Loucy (cell line): ENCODE data around the gene FAM120AOS.
A peak's percentile ranks its signal among the peaks of the same experiment; 100 is the strongest.

Experiments used
- H2AFZ ChIP-seq: fragments of 200-600 bp; sonication (generic); 2 replicates; pipeline ENCODE4 v1.6.0; 2016; ENCODE audit warnings: antibody characterized with exemption, mild to moderate bottlenecking, low read length, moderate library complexity
- H3F3A ChIP-seq: fragments of 200-600 bp; 2 replicates; pipeline ENCODE4 v1.6.0; 2016; ENCODE audit warnings: antibody characterized with exemption, low read depth, mild to moderate bottlenecking
- H3K27me3 ChIP-seq: fragments of 200-600 bp; sonication (generic); 2 replicates; pipeline ENCODE4 v1.6.1; 2014; ENCODE audit warnings: low read length, mild to moderate bottlenecking; ENCODE audit not compliant: insufficient read depth, poor library complexity, severe bottlenecking
- H3K36me3 ChIP-seq: fragments of 200-600 bp; sonication (generic); 2 replicates; pipeline ENCODE4 v1.6.1; 2016; ENCODE audit warnings: low read length; ENCODE audit not compliant: insufficient read depth
- H3K4me1 ChIP-seq: fragments of 200-600 bp; sonication (generic); 2 replicates; pipeline ENCODE4 v1.5.1; 2014; ENCODE audit warnings: low read length, mild to moderate bottlenecking; ENCODE audit not compliant: insufficient read depth, poor library complexity, severe bottlenecking
- H3K4me2 ChIP-seq: fragments of 200-600 bp; sonication (generic); 2 replicates; pipeline ENCODE4 v1.6.0; 2014; ENCODE audit warnings: antibody characterized with exemption, low read length, low read depth, mild to moderate bottlenecking; ENCODE audit not compliant: poor library complexity, severe bottlenecking
- H3K4me3 ChIP-seq: fragments of 200-600 bp; sonication (generic); 2 replicates; pipeline ENCODE4 v1.5.1; 2014; ENCODE audit warnings: low read length, mild to moderate bottlenecking, mixed read lengths; ENCODE audit not compliant: poor library complexity, severe bottlenecking
- H3K79me2 ChIP-seq: fragments of 200-600 bp; sonication (generic); 2 replicates; pipeline ENCODE4 v1.6.1; 2014; ENCODE audit warnings: low read length; ENCODE audit not compliant: insufficient read depth
- H3K9ac ChIP-seq: fragments of 200-600 bp; sonication (generic); 2 replicates; pipeline ENCODE4 v1.6.0; 2014; ENCODE audit warnings: mild to moderate bottlenecking, low read depth, low read length, moderate library complexity; ENCODE audit not compliant: poor library complexity, severe bottlenecking
- H3K9me2 ChIP-seq: fragments of 200-600 bp; sonication (generic); replicated peaks from 2 replicates; pipeline ENCODE4 v1.6.1; 2016; ENCODE audit warnings: low read depth, low read length, mixed read lengths
- H3K9me3 ChIP-seq: fragments of 200-600 bp; sonication (generic); 2 replicates; pipeline ENCODE4 v1.6.1; 2014; ENCODE audit warnings: mild to moderate bottlenecking, antibody characterized with exemption, low read length, low read depth; ENCODE audit not compliant: insufficient read depth
- H4K20me1 ChIP-seq: fragments of 200-600 bp; sonication (generic); 2 replicates; pipeline ENCODE4 v1.6.0; 2014; ENCODE audit warnings: antibody characterized with exemption, low read length, mild to moderate bottlenecking; ENCODE audit not compliant: insufficient read depth, poor library complexity, severe bottlenecking
- CTCF ChIP-seq: fragments of 200-600 bp; sonication (generic); conservative IDR thresholded peaks from 2 replicates; pipeline ENCODE4 v1.5.1; 2014; ENCODE audit warnings: mild to moderate bottlenecking, antibody characterized with exemption, low read length
- EZH2phosphoT487 ChIP-seq: fragments of 200-600 bp; IDR thresholded peaks from 2 replicates; pipeline ENCODE4 v1.6.1; 2018; ENCODE audit warnings: antibody characterized with exemption, mild to moderate bottlenecking, moderate library complexity, borderline replicate concordance

Gene FAM120AOS

DNA sequence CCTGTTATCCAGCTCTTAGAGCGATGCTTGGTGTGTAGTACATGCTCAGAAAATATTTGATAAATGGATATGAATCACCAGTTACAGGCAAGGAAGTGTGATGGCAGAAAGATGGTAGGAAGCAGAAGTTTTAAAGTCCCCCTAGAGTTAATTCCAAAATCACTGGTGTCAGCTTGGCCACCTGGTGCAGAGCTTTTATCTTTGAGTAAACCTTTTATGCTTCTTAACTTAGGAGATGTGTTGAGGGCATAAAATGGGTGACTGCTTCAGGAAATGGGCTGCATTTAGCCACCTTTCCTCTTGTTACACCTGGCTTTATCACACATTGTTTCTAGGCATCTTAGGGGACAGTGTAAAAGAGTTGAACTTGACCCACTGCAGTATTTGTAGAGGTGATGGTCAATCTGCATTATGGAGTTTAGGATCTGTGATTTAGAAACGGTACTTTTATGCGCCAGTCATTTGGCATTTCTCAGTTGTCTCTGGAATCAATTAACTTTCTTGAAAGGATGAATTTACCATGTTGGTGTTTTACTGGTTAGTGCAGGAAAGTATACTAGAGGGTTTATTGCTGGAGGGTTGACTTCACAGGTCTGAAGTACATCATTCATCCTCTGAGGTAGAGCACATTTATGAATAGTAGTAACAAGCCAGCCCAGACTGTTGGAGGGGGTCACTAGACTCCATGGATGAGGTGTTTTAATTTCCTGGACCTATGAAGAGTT lies 7.5 kb upstream of the FAM120AOS start:
- no peak overlapping the region for H3K9ac ChIP-seq

DNA sequence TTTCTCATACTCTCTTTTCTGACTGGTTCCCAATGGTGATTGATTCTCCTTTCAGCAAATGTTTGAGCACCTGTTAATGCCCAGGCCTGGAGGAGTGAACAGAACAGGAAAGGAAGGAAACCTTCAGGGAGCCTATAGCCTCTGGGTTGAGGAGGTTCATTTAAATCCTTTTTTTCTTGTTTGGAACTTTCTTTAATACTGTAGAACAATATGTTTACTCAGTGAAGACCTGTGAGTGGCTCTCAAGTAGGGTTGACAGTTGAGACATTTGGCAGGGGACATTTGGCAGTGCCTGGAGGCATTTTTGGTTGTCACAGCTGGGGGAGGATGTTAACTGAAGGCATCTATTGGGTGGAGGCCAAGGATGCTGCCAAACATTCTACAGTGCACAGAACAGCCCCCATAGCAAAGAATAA lies 6.1 kb upstream of the FAM120AOS start:
- peaks cover 78% of the 10 kb centered on the region for H3K4me1 ChIP-seq
- no peak overlapping the region for H3K4me3 ChIP-seq
- TF ChIP-seq CTCF (no peak), EZH2phosphoT487 (no peak)
- no peak overlapping the region for H2AFZ ChIP-seq
- H3K27me3 ChIP-seq: no peaks in the 10 kb centered on the region
- no peak overlapping the region for H3K9ac ChIP-seq
- H4K20me1 ChIP-seq: peaks cover 87% of the 10 kb centered on the region
- no peaks in the 10 kb centered on the region for H3K9me3 ChIP-seq
- no peaks in the 10 kb centered on the region for H3F3A ChIP-seq
- H3K4me2 ChIP-seq: peak overlapping the region; percentile 97
- peaks cover 99% of the 10 kb centered on the region for H3K79me2 ChIP-seq
- H3K36me3 ChIP-seq: no peaks in the 10 kb centered on the region
- H3K9me2 ChIP-seq: no peaks in the 10 kb centered on the region

More for the DNA sequence above, 7.5 kb upstream of the FAM120AOS start:
- Histone ChIP-seq H3K9me3 (no peaks in the 10 kb centered on the region), H3K4me3 (peak overlapping the region; percentile 12), H4K20me1 (peaks cover 91% of the 10 kb centered on the region), H3K36me3 (no peaks in the 10 kb centered on the region), H3K4me2 (peak overlapping the region; percentile 48), H2AFZ (no peak overlapping the region), H3K27me3 (no peaks in the 10 kb centered on the region), H3K79me2 (peaks cover 99% of the 10 kb centered on the region), H3K9me2 (no peaks in the 10 kb centered on the region), H3K4me1 (peaks cover 75% of the 10 kb centered on the region), H3F3A (no peaks in the 10 kb centered on the region)
- TF ChIP-seq EZH2phosphoT487 (no peak), CTCF (no peak)

DNA sequence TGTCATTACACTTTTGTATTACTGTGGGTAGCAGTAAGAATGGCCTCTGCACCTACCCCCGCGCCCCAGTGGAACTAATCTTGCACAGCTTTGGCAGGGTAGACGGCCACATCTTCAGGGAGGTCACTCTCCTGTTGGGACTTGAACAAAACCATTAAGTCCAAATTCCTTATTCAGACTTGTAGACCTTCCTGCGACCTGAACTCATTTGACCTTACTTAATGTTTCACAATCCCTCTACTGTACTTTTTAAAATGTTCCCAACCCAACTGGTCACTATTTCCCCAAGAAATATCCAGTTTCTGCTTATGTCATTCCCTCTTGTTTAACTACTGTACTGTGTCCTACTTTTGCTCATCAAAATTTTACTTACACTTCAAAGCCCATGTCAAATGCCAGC lies 5.3 kb upstream of the FAM120AOS start:
- H4K20me1 ChIP-seq: peaks cover 87% of the 10 kb centered on the region
- no peak overlapping the region for H3K4me3 ChIP-seq
- peaks cover 99% of the 10 kb centered on the region for H3K79me2 ChIP-seq
- no peaks in the 10 kb centered on the region for H3K27me3 ChIP-seq
- peaks cover 78% of the 10 kb centered on the region for H3K4me1 ChIP-seq
- no peaks in the 10 kb centered on the region for H3K9me2 ChIP-seq
- H3K9me3 ChIP-seq: no peaks in the 10 kb centered on the region
- no peak overlapping the region for H2AFZ ChIP-seq
- H3K9ac ChIP-seq: no peak overlapping the region
- TF ChIP-seq CTCF (no peak), EZH2phosphoT487 (no peak)
- peak overlapping the region; percentile 97 for H3K4me2 ChIP-seq
- H3K36me3 ChIP-seq: no peaks in the 10 kb centered on the region
- H3F3A ChIP-seq: no peaks in the 10 kb centered on the region
